ENCODE results near the gene SAA1.

The SAA1 gene

DNA sequence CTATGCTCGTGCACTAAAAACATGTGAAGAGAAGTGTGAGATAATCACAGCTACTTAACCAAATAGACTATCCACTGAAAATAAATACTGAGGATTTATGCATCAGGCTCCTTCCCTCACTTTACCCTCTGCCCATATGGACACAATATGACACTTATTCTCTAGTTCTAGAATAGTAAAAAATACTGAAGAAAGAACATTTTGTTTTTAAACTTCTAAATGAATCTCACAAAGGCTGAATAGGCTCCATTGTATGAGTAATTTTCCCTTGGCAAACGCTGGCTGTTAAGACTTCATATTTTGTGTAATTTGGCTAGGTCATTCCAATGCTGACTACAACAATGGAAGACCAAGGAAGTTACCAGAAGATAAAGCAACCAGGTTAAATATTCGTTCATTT, 45.9 kb downstream of the SAA1 start:
- no peak for DNase-seq

DNA sequence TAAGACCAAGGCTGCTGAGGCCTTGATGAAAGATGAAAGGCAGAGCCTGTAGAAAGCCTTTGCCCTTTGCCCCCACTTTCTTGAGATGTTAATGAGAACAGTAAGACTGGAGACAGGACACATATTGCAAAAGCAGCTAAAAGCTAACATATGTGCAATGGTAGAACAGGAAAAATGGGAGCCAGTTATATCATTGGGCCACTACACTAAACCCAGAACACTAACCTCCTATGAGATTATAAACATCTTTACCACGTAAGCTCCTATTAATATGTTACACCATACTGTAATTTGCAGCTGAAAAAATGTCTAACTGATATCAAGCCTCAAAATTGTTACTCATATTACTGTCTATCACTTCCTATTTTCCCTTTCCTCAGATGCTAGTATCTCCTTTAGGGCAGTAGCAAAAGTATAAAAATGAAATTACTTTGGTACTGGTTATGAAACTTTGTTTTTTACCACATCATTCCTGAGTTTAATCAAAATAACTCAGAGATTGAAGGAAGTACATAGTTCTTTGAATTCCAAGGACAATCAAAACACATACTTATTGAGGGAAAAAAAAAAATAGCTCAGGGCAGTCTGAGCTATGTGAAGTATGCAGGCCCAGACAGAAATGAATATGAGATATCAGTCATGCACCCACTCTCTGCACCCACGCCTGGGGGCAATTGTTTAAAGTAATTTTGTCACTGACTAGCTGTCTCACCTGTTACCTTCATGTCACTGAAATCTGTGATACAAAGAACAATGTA, 46.8 kb downstream of the SAA1 start:
- no peak for DNase-seq

DNA sequence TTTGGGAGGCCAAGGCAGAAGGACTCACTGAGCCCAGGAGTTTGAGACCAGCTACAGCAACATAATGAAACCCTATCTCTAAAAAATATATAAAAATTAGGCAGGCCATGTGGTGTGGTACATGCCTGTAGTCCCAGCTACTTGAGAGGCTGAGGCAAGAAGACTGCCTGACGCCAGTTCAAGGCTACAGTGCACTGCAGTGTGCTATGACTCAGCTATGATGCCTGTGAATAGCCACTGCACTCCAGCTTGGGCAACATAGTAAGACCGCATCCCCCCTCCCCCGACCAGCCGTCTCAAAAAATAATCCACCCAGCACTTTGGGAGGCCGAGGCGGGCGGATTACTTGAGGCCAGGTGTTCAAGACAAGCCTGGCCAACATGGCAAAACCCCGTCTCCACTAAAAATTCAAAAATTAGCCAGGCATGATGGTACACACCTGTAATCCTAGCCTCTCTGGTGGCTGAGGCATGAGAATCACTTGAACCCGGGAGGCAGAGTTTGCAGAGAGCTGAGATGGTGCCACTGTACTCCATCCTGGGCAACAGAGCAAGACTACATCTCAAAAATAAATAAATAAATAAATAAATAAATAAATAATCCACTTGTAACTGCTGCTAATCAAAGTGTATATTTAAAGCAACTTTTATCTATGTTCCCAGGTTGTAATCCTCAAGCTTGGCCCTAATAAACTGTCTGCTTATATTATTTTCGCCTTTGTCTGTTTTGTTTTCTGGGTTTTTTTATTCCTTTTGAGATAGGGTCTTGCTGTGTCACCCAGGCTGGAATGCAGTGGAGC, 48.1 kb downstream of the SAA1 start:
- DNase-seq, result no peak

DNA sequence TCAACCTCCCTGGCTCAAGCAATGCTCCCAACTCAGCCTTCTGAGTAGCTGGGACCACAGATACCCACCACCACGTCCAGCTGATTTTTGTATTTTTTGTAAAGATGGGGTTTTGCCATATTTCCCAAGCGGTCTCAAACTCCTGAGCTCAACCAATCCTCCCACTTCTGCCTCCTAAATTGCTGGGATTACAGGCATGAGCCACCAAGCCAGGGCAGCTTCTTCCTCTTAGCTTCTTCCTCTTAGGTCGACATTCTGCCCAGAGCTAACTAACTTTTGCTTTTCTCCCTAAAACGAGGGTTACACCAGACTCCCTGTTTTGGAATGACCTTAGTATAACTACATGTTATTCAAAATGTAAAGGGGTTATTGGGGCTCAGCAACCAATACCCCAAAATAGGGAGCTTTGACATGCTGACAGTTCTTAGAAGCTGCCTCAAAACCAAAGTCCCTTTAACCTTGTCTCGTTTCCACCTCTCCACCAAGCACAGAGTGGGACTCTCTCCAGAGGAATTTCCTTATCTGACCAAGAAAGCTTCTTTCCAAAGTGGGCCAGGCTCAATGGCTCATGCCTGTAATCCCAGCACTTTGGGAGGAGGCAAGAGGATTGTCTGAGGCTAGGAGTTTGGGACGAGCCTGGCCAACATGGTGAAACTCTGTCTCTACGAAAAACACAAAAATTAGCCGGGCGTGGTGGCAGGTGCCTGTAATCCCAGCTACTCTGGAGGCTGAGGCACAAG, 48.9 kb downstream of the SAA1 start:
- no peak for DNase-seq

DNA sequence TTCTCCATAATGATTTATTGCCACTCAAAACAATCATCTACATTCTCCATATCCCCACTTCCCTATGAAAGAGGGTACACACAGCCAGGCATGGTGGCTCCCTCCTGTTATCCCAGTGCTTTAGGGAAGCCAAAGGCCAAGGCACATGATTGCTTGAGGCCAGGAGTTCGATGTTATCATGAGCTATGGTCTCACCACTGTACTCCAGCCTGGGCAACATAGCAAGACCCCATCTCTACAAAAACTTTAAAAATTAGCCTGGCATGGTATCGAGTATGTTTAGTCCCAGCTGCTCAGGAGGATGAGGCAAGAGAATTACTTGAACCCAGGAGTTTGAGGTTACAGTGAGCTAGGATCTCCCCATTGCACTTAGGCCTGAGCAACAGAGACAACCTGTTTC, 49.8 kb downstream of the SAA1 start:
- no peak for DNase-seq

DNA sequence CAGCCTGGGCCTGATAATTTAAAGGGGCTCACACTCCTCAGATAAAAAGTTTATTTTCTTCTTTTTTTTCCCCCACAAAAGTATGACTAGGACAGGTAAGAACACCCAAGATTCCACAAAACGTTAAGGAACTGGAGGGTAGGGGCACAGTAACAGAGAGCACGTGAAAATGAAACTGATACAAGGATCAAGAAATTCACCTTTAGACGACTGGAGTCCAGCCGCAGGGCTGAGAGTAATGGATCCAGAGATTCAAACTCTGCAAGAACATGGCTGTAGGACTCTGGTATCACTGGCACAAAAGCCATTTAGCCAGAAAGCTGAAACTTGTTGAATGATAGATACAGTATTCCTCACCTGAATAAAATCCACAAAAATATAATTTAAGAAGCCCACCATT, 51.5 kb downstream of the SAA1 start:
- DNase-seq, result no peak

All from NCI-H1105 treated with DMSO at 0.1 percent for 48 hours (cell line).